GM08714 (cell line): Measurements from ENCODE around the gene ZNF367.

Source experiments
- H3K4me3 ChIP-seq: fragments of 200-500 bp; sonication (Bioruptor generic); 2 replicates; pipeline ENCODE4 v1.5.1; 2014; ENCODE audit warnings: mild to moderate bottlenecking, low read length, inconsistent platforms
- ZNF274 ChIP-seq: IDR thresholded peaks from 2 replicates; pipeline ENCODE4 v1.6.1; 2012; ENCODE audit warnings: mild to moderate bottlenecking, low read depth, low read length

ZNF367 gene

DNA sequence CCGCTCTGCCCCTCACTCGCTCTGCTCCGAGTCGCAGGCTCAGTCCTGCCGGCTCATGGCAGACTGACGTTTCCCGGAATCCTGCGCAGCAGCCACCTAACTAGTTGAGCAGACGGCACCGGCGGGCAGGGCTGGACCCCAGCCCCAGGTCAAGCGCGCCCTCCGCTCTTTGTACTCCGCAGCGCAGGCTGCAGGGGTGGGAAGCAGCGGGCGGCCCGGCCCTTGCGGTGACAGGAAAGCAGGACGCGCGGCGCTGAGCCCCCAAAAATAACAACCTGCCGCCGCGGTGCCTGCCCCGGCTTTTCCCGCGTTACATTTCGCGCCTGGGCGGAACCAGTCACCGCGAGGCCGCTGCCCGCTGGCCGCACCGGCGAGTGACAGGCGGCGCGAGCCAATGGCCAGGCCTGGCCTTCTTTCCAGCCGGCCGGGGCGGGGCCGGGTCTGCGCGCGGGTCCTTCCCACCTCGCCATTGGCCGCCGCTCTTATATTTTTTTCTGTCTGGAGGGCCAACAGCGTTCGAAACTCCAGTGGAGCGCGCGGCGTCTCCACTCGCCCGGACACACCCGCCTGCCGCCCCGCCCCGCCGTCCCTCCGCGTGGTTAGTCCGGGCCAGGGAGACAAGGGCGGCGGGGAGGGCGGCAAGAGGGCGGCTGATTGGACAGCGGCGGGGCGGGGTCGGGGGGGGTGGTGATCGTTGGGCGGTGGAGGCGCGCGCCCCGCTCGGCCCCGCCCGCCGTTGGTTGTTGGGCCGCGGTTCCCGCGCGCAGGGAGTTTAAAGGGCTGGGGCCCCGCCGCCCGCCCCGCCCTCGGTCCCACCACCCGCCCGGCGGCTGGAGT is at the start of gene ZNF367:
Gene ZNF367 (minus strand): TSS at position 288 of the 837 bp plus-strand sequence. CDS start 338 bp downstream, outside the sequence.
- TF ChIP-seq ZNF274: no peak
- H3K4me3 ChIP-seq: peak within 1 kb of the TSS; percentile 98

DNA sequence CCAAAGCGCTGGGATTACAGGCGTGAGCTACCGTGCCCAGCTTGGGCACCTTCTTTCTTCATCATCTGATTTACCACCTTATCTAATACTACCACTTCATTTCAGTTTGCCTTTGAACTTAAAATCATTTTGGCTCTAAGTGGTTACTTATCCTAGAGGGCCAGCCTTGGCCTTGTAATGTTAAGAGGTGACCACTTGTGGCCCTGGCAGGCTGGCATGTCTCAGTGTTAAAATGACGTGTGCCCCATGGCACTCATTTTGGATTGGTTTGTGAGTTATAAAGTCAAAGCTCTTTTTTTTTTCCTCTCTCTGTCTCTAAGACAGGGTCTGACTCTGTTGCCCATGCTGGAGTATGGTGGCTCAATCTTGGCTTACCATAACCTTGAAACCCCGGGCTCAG is 49.6 kb upstream of the ZNF367 start:
- no peak for TF ChIP-seq ZNF274

DNA sequence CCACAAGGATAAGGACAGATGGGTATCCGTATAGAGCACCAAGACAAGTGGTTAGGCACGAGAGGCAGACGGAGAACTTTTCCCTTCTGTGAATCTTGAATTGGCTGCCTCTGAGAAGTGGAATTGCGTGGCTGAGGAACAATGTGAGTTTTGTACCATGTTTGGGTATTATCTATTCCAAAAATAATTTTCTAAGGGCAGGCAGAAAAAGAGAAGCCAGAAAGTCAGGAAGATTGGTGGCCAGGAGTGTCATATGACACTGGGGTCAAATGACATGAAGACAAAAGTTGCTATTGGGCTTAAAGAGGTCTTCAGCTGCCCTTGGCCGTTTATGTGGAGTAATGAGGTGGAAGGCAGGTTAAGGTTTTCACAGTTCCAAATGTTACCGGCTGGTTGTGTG is 46.3 kb upstream of the ZNF367 start:
- TF ChIP-seq ZNF274: no peak
- no peak overlapping the region for H3K4me3 ChIP-seq

More for the DNA sequence above, 49.6 kb upstream of the ZNF367 start:
- H3K4me3 ChIP-seq: no peak overlapping the region

DNA sequence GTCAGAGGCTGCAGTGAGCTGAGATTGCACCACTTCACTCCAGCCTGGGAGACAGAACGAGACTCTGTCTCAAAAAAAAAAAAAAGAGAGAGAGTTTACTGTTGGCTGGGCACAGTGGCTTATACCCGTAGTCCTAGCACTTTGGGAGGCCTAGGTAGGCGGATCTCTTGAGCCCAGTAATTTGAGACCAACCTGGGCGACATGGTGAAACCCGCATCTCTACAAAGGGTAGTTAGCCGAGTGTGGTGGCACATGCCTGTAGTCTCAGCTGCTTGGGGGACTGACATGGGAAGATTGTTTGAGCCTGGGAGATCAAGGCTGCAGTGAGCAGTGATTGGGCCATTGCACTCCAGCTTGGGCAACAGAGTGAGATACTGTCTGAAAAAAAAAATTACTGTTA is 44.4 kb upstream of the ZNF367 start:
- no peak for TF ChIP-seq ZNF274
- H3K4me3 ChIP-seq: no peak overlapping the region

DNA sequence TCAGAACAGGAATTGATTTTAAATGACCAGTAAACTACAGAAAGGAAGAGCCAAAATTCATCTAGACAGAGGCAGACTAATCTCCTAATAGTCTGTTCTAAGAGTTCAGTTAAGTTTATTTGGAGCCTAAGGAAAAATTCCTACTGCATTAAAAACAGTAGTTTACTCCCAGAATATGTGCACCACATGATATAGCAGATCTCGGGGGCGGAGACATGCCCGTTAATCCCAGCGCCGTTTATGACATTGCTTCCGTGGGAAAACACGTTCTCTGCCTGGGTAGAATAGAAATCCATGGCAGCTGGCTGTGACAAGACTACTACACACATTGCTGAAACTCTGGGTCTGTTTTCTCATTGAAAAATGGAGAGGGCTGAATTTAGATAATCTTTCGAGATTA is 43.2 kb upstream of the ZNF367 start:
- no peak overlapping the region for H3K4me3 ChIP-seq
- TF ChIP-seq ZNF274: no peak

DNA sequence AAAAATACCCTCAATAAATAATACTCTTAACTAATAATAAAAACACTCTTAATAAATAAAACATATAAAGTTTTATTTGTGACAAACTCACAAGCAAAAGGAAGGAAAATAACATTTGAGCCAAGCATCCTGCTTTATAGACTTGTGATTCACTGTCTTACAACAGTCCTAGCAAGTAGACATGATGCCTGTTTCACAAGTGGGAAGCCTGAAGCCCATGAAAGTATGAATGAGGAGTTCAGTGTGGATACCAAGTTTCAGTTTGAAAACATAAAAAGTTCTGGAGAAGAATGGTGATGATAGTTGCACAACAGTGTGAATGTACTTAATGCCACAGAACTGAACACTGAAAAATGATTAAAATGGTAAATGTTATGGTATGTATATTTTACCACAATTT is 42.7 kb upstream of the ZNF367 start:
- H3K4me3 ChIP-seq: no peak overlapping the region
- TF ChIP-seq ZNF274: no peak

DNA sequence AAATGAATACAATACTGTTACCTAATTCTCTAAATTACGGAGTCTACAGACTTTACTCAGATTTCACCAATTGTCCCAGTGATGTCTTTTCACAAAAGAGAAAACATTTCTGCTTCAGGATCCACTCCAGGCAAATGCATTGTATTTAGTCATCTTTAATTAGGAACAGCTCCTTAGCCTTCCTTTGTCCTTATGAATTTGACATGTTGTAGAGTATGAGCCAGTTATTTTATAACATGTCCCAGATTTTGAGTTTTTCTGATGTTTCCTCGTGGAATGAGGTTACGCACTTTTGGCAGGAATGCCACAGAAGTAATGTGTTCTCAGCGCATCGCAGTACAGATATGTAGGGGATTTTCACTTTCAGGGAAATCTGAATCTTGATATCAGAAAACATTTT is 42.3 kb upstream of the ZNF367 start:
- TF ChIP-seq ZNF274: no peak
- no peak overlapping the region for H3K4me3 ChIP-seq

DNA sequence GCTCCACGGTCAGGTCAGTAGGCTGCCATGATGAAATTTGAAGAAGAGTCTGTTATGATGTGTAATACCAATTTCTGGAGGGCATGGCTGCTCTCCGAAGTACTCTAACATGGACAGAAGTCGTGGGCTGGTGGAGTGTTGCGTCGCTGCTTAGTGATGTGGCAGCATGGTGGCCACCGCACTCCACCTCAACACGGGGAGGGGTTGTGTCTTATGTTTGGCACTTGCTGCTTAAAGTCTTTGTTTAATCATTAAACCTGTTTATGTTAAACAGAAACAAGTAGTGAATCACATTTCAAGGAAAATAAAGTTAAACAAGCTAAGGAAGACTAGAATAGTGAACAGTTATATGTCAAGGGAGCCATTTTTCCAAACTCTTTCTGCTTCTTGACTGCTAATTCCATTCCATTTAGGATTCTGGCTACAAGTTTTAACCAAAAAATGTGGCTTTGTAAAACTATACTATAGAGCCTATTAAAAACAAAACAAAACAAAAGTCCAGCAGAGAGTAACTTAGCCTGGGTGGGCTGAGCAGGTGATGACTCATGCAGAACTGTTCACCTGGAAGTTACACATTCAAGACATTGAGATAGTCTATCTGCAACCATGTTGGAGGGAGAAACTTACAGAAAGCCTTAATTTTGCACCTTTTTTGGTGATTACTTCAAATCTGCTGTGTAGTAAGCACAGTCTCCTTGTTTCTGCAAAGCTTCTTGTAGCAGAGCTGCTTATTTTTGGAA is 41.3 kb upstream of the ZNF367 start:
- TF ChIP-seq ZNF274: no peak
- H3K4me3 ChIP-seq: no peak overlapping the region

DNA sequence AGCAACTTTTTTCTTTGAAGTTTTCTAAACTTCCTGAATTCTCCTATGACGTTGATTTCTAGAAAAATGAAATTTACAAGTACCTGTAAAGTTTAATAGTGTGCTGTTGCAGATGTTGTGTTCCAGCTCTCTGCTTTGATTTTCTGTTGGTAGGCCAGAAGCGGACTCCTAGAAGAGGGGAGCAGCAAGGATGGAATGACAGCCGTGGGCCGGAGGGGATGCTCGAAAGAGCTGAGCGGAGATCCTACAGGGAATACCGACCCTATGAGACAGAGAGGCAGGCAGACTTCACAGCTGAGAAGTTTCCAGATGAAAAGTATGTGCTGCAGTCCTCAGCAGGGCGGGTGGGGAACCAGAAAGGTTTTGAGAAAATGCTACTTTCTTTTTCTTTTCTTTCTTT is 40.1 kb upstream of the ZNF367 start:
- H3K4me3 ChIP-seq: no peak overlapping the region
- no peak for TF ChIP-seq ZNF274

DNA sequence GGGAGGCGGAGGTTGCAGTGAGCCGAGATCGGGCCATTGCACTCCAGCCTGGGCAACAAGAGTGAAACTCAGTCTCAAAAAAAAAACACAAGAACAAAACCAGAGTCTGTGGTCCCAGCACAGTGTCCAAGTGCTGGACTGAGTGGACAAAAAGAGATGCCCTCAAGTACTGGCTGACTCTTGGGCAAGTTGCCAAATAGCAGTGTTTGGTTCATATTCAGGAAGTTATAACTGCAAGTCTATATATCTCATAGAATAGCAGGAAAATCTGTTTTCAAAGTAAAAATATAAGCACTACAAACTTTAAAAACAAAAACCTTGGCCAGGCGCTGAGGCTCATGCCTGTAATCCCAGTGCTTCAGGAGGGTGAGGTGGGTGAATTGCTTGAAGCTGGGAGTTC is 39.1 kb upstream of the ZNF367 start:
- no peak overlapping the region for H3K4me3 ChIP-seq
- TF ChIP-seq ZNF274: no peak

DNA sequence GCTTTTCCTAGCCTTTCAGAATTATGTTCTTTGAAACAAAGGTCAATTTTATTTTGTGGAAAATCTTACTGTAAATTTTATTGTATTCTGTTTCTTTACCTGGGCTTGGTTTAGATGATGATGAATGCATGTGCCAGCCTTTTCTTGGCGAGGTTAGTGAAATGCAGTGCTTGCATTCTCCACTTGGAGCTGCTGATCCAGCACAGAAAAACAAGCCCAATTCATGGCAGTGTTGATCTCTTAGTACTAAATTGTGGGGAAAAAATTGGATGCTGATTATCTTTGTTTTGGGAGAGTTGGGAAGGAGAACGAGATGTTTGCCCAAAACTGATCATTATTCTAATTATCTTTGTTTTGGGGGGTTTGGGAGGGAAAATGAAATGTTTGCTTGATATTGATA is 35.5 kb upstream of the ZNF367 start:
- no peak for TF ChIP-seq ZNF274
- no peak overlapping the region for H3K4me3 ChIP-seq

DNA sequence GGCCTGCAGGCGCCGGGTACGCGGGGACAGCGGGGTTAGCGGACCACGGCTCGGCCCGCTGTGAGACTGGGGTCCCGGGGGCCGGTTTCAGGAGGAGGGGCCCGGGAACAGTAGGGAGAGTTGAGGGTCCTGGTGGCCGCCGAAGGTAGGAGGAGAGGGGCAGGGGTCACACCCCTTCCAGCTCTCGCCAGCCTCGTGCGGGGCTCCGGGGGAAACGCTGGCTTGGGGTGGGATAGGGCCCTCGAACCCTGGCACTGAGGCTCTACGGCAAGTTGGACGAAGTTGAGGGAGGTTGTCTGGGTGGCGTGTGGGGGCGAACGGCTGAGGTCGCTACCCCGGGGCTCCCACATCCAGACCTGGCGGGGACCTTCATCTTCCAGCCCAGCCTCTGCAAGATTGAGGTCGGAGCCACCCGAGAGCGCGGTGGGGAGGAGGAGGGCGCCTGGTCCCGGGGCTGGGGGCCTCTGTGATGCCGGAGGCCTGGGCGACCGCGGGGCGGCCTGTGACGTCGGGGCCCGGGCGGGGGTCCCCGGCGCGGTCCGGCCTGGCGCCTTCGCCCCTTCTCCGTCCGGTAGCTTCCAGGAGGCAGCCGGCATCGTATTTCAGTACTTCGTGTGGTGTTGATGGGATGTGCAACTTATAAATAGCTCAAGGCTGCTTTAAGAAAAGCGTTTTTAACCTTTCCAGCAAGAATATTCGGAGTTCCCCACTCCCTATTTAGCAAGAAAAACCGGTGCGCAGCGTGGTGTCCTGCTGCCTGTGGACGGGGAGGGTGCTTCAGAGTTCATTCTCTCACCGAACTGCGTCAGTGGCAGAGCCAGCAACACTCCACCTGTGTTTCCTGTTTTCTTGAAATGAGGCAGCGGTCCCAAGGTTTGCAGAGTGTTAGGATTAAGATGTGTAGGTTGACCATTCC is 32.7 kb upstream of the ZNF367 start:
- TF ChIP-seq ZNF274: no peak
- H3K4me3 ChIP-seq: peak overlapping the region; percentile 78

DNA sequence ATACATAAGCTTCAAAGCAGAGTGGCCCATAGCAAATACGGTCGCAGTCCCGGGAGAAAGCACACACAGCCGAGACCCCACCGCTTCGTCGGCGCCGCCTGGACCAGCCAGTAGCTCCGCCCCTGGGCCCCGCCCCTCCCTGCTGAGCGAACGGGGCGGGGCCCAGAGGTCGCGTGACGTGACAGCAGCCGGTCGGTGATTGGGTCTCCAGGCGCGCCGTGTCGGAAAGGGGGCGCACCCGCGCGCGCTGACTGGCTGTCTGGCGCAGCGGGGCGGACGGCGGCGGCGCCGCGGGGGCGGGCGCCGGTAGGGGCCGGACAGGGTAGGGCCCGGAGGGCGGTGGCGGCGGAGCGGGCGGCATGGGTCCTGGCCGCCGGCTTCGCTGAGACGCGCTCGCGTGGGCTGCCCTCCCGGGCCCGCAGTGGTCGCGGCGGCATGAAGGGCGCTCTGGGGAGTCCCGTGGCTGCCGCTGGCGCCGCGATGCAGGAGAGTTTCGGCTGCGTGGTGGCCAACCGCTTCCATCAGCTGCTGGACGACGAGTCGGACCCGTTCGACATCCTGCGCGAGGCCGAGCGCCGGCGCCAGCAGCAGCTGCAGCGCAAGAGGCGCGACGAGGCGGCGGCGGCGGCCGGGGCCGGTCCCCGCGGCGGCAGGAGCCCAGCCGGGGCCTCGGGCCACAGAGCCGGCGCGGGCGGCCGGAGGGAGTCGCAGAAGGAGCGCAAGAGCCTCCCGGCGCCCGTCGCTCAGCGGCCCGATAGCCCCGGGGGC is 31.9 kb upstream of the ZNF367 start, which contains the start of gene HABP4:
Gene HABP4 (plus strand): TSS at position 325 of the 768 bp plus-strand sequence. CDS start 111 bp downstream, at position 436.
- TF ChIP-seq ZNF274: no peak
- H3K4me3 ChIP-seq: peak within 1 kb of the TSS; percentile 78
